MM.1S (cell line): ENCODE data around the gene DNAJC6.

Experiments
- CTCF ChIP-seq: fragments of 300-600 bp; sonication (generic); IDR thresholded peaks from 2 replicates; pipeline ENCODE4 v1.5.1; 2016; ENCODE audit warnings: antibody characterized with exemption, low read length, mixed read lengths
- EZH2 ChIP-seq: fragments of 300-600 bp; sonication (generic); optimal IDR thresholded peaks from 2 replicates; pipeline ENCODE3; 2017; ENCODE audit warnings: low read depth, mild to moderate bottlenecking, antibody characterized with exemption, low read length, mixed read lengths

- TF ChIP-seq CTCF (no peak), EZH2 (no peak)
These were observed 111.4 kb downstream of the DNAJC6 start, which contains the start of the genes LEPR and LEPROT for GRCh38 chr1:65420590-65421350.
